ENCODE results near the gene SLC10A7.

Gene SLC10A7

DNA sequence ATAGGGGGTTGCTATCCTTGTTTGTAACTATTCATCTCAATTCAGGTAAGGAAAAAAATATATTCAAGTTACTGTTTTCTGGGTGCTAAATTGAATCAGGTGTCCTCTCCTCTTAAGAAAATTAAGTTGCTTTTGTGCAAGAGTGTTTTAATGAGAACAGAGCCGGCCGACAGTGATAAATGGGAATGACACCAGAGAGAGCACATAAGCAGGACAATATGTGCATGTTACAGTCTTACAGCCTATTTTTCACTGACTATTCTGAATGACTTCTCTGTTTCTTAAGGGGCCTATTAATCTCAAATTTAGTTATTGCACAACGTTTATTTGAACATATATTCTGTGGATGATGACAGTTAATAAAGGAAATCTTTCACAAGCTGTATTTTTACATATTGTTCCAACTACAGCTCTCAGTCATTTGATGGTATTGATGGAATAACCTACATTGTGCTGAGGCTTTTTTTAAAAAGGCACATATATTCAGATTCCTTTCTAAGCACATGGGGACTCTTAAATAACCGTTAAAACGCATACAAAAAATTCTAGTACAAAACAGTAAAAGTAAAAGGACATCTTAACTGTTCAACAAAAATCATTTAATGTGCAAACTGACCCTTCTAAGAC, 68.4 kb downstream of the SLC10A7 start:
- no peak overlapping the region for H3K4me3 ChIP-seq (ENCODE audit: low read depth, low read length)
- TF ChIP-seq MYC (IDR thresholded peaks at IDR 0.05; ENCODE audit: low read depth, low read length) (no peak), POLR2A (IDR thresholded peaks at IDR 0.05; ENCODE audit: extremely low read depth, insufficient read length) (no peak), MAX (IDR thresholded peaks at IDR 0.05; ENCODE audit: low read depth, low read length) (no peak)
- TF ChIP-seq, protein P1, sequence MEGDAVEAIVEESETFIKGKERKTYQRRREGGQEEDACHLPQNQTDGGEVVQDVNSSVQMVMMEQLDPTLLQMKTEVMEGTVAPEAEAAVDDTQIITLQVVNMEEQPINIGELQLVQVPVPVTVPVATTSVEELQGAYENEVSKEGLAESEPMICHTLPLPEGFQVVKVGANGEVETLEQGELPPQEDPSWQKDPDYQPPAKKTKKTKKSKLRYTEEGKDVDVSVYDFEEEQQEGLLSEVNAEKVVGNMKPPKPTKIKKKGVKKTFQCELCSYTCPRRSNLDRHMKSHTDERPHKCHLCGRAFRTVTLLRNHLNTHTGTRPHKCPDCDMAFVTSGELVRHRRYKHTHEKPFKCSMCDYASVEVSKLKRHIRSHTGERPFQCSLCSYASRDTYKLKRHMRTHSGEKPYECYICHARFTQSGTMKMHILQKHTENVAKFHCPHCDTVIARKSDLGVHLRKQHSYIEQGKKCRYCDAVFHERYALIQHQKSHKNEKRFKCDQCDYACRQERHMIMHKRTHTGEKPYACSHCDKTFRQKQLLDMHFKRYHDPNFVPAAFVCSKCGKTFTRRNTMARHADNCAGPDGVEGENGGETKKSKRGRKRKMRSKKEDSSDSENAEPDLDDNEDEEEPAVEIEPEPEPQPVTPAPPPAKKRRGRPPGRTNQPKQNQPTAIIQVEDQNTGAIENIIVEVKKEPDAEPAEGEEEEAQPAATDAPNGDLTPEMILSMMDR (IDR thresholded peaks at IDR 0.05; ENCODE audit: low read depth, low read length): no peak
- DNase-seq (ENCODE audit: low read depth): no peak

DNA sequence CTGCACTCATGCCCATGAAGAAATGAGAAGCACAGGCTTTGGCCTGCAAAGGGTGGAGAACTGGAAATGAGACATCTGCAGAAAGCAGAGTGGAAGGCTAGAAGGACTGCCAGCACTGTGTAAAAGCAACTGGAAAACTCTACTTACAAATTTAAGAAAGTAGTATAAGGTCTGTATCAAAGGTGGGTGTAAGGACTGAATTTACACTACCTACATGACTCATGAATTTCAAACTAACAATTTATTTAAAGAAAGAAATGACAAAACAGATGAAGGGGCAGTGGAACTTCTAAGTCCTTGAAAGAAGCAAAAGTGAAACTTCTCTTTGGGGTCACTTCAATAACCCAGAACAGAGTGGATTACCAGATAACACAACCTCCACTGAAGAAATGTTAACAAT, 71.2 kb downstream of the SLC10A7 start:
- no peak overlapping the region for H3K4me3 ChIP-seq (ENCODE audit: low read depth, low read length)
- TF ChIP-seq POLR2A (IDR thresholded peaks at IDR 0.05; ENCODE audit: extremely low read depth, insufficient read length) (no peak), MAX (IDR thresholded peaks at IDR 0.05; ENCODE audit: low read depth, low read length) (no peak), MYC (IDR thresholded peaks at IDR 0.05; ENCODE audit: low read depth, low read length) (no peak)
- TF ChIP-seq, protein P1 (IDR thresholded peaks at IDR 0.05; ENCODE audit: low read depth, low read length): no peak
- DNase-seq (ENCODE audit: low read depth): no peak

- no peak for DNase-seq (ENCODE audit: low read depth)
- no peak overlapping the region for H3K4me3 ChIP-seq (ENCODE audit: low read depth, low read length)
- TF ChIP-seq, protein P1 (IDR thresholded peaks at IDR 0.05; ENCODE audit: low read depth, low read length): no peak
- no peak for TF ChIP-seq POLR2A (IDR thresholded peaks at IDR 0.05; ENCODE audit: extremely low read depth, insufficient read length)
- TF ChIP-seq MYC (IDR thresholded peaks at IDR 0.05; ENCODE audit: low read depth, low read length): no peak
- TF ChIP-seq MAX (IDR thresholded peaks at IDR 0.05; ENCODE audit: low read depth, low read length): no peak
Observed at GRCh38 chr4:146446555-146446954, 75.2 kb downstream of the SLC10A7 start.

- DNase-seq (ENCODE audit: low read depth): no peak
- H3K4me3 ChIP-seq (ENCODE audit: low read depth, low read length): no peak overlapping the region
- TF ChIP-seq, protein P1 (IDR thresholded peaks at IDR 0.05; ENCODE audit: low read depth, low read length): no peak
- TF ChIP-seq POLR2A (IDR thresholded peaks at IDR 0.05; ENCODE audit: extremely low read depth, insufficient read length) (no peak), MYC (IDR thresholded peaks at IDR 0.05; ENCODE audit: low read depth, low read length) (no peak), MAX (IDR thresholded peaks at IDR 0.05; ENCODE audit: low read depth, low read length) (no peak)
Observed at GRCh38 chr4:146445198-146446150, 76.3 kb downstream of the SLC10A7 start.

- no peak for DNase-seq (ENCODE audit: low read depth)
- no peak overlapping the region for H3K4me3 ChIP-seq (ENCODE audit: low read depth, low read length)
- TF ChIP-seq MAX (IDR thresholded peaks at IDR 0.05; ENCODE audit: low read depth, low read length) (no peak), POLR2A (IDR thresholded peaks at IDR 0.05; ENCODE audit: extremely low read depth, insufficient read length) (no peak), MYC (IDR thresholded peaks at IDR 0.05; ENCODE audit: low read depth, low read length) (no peak)
- TF ChIP-seq, protein P1 (IDR thresholded peaks at IDR 0.05; ENCODE audit: low read depth, low read length): no peak
Observed at GRCh38 chr4:146443525-146443924, 78.2 kb downstream of the SLC10A7 start.
